ENCODE measurements around the gene OR2T5.
"Not testable (repeated sequence)": the region's sequence is repeated elsewhere in the genome, so short reads cannot be mapped to it uniquely, and the experiment has no call there.

OR2T5 gene

GRCh38 chr1:248500305-248501035 lies 12.1 kb downstream of the OR2T5 start:
- not testable (repeated sequence) for DNase-seq (ENCODE audit: low read depth in 2 of 2)

GRCh38 chr1:248507773-248508172 lies 19.4 kb downstream of the OR2T5 start, which contains the start of gene OR2G6:
Gene OR2G6 (plus strand): TSS chr1:248508073. CDS start chr1:248521647, 13,574 bp downstream.
- DNase-seq (ENCODE audit: low read depth in 2 of 2), result not testable (repeated sequence)

- not testable (repeated sequence) for DNase-seq (ENCODE audit: low read depth in 2 of 2)
Observed at GRCh38 chr1:248510217-248510616, 21.8 kb downstream of the OR2T5 start.

GRCh38 chr1:248521856-248522255 lies 33.5 kb downstream of the OR2T5 start:
- no peak for DNase-seq (ENCODE audit: low read depth in 2 of 2)

GRCh38 chr1:248537449-248537848 lies 49.1 kb downstream of the OR2T5 start:
- not testable (repeated sequence) for DNase-seq (ENCODE audit: low read depth in 2 of 2)

Measured in stimulated activated CD8-positive, alpha-beta memory T cell treated with anti-CD3 and anti-CD28 coated beads, Interleukin-15, amount 100 ng/mL, for 4 hours (primary cell).